Measurements from ENCODE around the gene VSIG8.
A peak's percentile ranks its signal among the peaks of the same experiment; 100 is the strongest.

Gene VSIG8

DNA sequence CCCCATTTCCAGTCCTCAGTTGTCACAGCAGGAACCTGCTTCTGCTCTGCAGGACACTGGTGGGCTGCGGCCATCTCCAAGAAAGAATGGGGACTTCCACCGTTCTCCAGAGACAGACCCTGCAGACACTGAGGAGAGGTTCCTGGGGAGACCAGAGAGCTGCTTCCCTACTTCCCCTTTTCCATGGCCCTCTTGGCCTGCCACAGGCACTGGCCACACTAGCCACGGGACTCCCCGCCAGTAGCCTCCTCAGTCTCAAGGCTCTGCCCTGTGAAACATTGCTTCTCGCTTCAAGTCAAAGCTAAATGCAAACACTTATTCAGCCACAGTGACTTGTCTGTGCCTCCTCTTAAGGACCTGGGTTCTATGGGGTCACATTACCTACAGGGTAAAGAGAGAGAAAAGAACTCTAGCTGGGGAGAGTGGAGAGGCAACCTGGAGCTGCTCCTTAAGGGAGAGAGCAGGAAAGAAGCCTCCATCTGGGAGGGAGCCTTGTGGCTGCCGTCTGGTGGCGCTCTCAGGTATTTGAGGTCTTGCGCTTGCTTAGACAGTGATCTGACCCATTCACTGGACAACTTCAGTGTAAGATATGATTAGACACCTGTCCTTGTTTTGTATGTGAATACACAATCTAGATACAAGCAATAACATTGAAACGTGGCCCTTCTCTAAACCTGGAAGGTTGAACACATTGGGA lies 41.1 kb downstream of the VSIG8 start:
- TF ChIP-seq EZH2phosphoT487 (IDR thresholded peaks at IDR 0.05; ENCODE audit: low read length): no peak
- TF ChIP-seq, protein P1, sequence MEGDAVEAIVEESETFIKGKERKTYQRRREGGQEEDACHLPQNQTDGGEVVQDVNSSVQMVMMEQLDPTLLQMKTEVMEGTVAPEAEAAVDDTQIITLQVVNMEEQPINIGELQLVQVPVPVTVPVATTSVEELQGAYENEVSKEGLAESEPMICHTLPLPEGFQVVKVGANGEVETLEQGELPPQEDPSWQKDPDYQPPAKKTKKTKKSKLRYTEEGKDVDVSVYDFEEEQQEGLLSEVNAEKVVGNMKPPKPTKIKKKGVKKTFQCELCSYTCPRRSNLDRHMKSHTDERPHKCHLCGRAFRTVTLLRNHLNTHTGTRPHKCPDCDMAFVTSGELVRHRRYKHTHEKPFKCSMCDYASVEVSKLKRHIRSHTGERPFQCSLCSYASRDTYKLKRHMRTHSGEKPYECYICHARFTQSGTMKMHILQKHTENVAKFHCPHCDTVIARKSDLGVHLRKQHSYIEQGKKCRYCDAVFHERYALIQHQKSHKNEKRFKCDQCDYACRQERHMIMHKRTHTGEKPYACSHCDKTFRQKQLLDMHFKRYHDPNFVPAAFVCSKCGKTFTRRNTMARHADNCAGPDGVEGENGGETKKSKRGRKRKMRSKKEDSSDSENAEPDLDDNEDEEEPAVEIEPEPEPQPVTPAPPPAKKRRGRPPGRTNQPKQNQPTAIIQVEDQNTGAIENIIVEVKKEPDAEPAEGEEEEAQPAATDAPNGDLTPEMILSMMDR (IDR thresholded peaks at IDR 0.05; ENCODE audit: low read length): no peak
- TF ChIP-seq EZH2 (optimal IDR thresholded peaks at IDR 0.05; ENCODE audit: low read depth, low read length): no peak
- Histone ChIP-seq H3K27ac (ENCODE audit: low read length) (no peak overlapping the region), H2AFZ (ENCODE audit: low read length) (no peak overlapping the region), H3K27me3 (replicated peaks; ENCODE audit: insufficient read depth, low read length) (no peaks in the 10 kb centered on the region), H3K4me1 (ENCODE audit: low read length) (peaks cover 20% of the 10 kb centered on the region), H3K79me2 (ENCODE audit: low read length) (no peaks in the 10 kb centered on the region), H4K20me1 (ENCODE audit: insufficient read depth, low read length) (no peaks in the 10 kb centered on the region), H3K4me3 (ENCODE audit: low read length) (no peak overlapping the region), H3K9ac (ENCODE audit: low read length) (no peak overlapping the region), H3F3A (ENCODE audit: insufficient read depth, low read length) (peaks cover 19% of the 10 kb centered on the region), H3K36me3 (replicated peaks; ENCODE audit: insufficient read depth, low read length) (no peaks in the 10 kb centered on the region), H3K4me2 (ENCODE audit: low read depth, low read length) (no peak overlapping the region), H3K9me3 (replicated peaks; ENCODE audit: insufficient read depth, low read length) (no peaks in the 10 kb centered on the region), H3K9me2 (replicated peaks; ENCODE audit: insufficient read depth, low read length) (no peaks in the 10 kb centered on the region)
- DNase-seq: no peak

GRCh38 chr1:159817276-159818041 lies 45.0 kb downstream of the VSIG8 start:
- Histone ChIP-seq H3K9ac (ENCODE audit: low read length) (peak overlapping the region; percentile 71), H3K36me3 (replicated peaks; ENCODE audit: insufficient read depth, low read length) (no peaks in the 10 kb centered on the region), H3K4me2 (ENCODE audit: low read depth, low read length) (peak overlapping the region; percentile 64), H3F3A (ENCODE audit: insufficient read depth, low read length) (peaks cover 15% of the 10 kb centered on the region), H3K79me2 (ENCODE audit: low read length) (no peaks in the 10 kb centered on the region), H3K27me3 (replicated peaks; ENCODE audit: insufficient read depth, low read length) (no peaks in the 10 kb centered on the region), H3K27ac (ENCODE audit: low read length) (peak overlapping the region; percentile 87), H3K4me1 (ENCODE audit: low read length) (peaks cover 8% of the 10 kb centered on the region), H4K20me1 (ENCODE audit: insufficient read depth, low read length) (no peaks in the 10 kb centered on the region), H3K4me3 (ENCODE audit: low read length) (peak overlapping the region; percentile 37), H2AFZ (ENCODE audit: low read length) (peak overlapping the region; percentile 8; the same call in 1 of the 2 replicates), H3K9me3 (replicated peaks; ENCODE audit: insufficient read depth, low read length) (no peaks in the 10 kb centered on the region), H3K9me2 (replicated peaks; ENCODE audit: insufficient read depth, low read length) (no peaks in the 10 kb centered on the region)
- TF ChIP-seq, protein P1 (IDR thresholded peaks at IDR 0.05; ENCODE audit: low read length): no peak
- TF ChIP-seq EZH2 (optimal IDR thresholded peaks at IDR 0.05; ENCODE audit: low read depth, low read length) (no peak), EZH2phosphoT487 (IDR thresholded peaks at IDR 0.05; ENCODE audit: low read length) (no peak)
- peak; percentile 94 for DNase-seq

DNA sequence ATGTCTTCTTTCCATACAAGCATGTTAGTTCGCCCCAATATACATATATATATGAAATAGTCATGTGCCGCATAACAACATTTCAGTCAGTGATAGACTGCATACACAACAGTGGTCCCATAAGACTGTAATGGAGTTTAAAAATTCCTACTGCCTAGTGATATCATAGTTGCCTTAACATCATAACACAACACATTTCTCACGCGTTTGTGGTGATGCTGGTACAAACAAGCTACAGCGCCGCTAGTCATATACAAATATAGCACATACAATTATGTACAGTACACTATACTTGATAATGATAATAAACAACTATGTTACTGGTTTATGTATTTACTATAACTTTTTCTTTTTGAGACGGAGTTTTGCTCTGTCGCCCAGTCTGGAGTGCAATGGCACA lies 46.5 kb downstream of the VSIG8 start:
- Histone ChIP-seq H3K4me1 (ENCODE audit: low read length) (peaks cover 8% of the 10 kb centered on the region), H4K20me1 (ENCODE audit: insufficient read depth, low read length) (no peaks in the 10 kb centered on the region), H3K9me3 (replicated peaks; ENCODE audit: insufficient read depth, low read length) (no peaks in the 10 kb centered on the region), H2AFZ (ENCODE audit: low read length) (no peak overlapping the region), H3K4me3 (ENCODE audit: low read length) (no peak overlapping the region), H3K9ac (ENCODE audit: low read length) (no peak overlapping the region), H3K36me3 (replicated peaks; ENCODE audit: insufficient read depth, low read length) (no peaks in the 10 kb centered on the region), H3F3A (ENCODE audit: insufficient read depth, low read length) (peaks cover 15% of the 10 kb centered on the region), H3K27ac (ENCODE audit: low read length) (no peak overlapping the region), H3K9me2 (replicated peaks; ENCODE audit: insufficient read depth, low read length) (no peaks in the 10 kb centered on the region), H3K4me2 (ENCODE audit: low read depth, low read length) (no peak overlapping the region), H3K79me2 (ENCODE audit: low read length) (no peaks in the 10 kb centered on the region), H3K27me3 (replicated peaks; ENCODE audit: insufficient read depth, low read length) (no peaks in the 10 kb centered on the region)
- no peak for DNase-seq
- TF ChIP-seq EZH2phosphoT487 (IDR thresholded peaks at IDR 0.05; ENCODE audit: low read length) (no peak), EZH2 (optimal IDR thresholded peaks at IDR 0.05; ENCODE audit: low read depth, low read length) (no peak)
- TF ChIP-seq, protein P1 (IDR thresholded peaks at IDR 0.05; ENCODE audit: low read length): no peak

Measured in MM.1S (cell line).